DMS153 treated with DMSO at 0.1 percent for 48 hours (cell line): ENCODE measurements around the gene ZNF8.
A peak's percentile ranks its signal among the peaks of the same experiment; 100 is the strongest.
"Not testable (repeated sequence)": the region's sequence is repeated elsewhere in the genome, so short reads cannot be mapped to it uniquely, and the experiment has no call there.

Experiments
- DNase-seq: peaks from one replicate; lab custom pipeline; 2025; ENCODE audit not compliant: unreplicated experiment; lab: John Stamatoyannopoulos, UW

ZNF8 gene

GRCh38 chr19:58334691-58335249 is 56.0 kb downstream of the ZNF8 start:
- DNase-seq = no peak

- DNase-seq = no peak
Observed at GRCh38 chr19:58335630-58336029, 56.9 kb downstream of the ZNF8 start.

- DNase-seq = no peak
Observed at GRCh38 chr19:58336216-58336615, 57.5 kb downstream of the ZNF8 start.

DNA sequence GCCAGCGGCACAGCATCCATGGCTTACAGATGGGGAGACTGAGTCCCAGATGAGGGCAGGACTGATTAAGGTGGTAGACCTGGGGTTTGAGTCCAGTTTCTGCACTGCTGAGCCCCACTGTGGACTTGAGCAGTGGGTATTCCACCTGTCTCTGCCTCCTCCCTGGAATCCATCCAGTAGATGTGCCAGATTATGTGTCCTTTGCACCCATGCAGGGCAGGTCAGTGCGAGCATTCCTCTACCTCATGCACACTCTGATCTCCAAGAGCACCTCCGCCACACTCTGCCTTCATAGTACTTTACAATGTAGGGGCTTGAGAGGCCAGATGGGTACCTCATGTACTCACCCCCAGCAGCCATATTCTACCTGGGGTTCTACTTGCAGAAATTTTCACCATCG is 58.1 kb downstream of the ZNF8 start:
- no peak for DNase-seq

GRCh38 chr19:58338336-58338735 is 59.6 kb downstream of the ZNF8 start:
- no peak for DNase-seq

GRCh38 chr19:58338825-58339558 is 60.2 kb downstream of the ZNF8 start:
- no peak for DNase-seq

- no peak for DNase-seq
Observed at GRCh38 chr19:58345558-58345957, 66.8 kb downstream of the ZNF8 start.

GRCh38 chr19:58346961-58347929 is 68.5 kb downstream of the ZNF8 start:
- DNase-seq = peak; percentile 22

- DNase-seq = not testable (repeated sequence)
Observed at GRCh38 chr19:58348080-58348479, 69.3 kb downstream of the ZNF8 start.

DNA sequence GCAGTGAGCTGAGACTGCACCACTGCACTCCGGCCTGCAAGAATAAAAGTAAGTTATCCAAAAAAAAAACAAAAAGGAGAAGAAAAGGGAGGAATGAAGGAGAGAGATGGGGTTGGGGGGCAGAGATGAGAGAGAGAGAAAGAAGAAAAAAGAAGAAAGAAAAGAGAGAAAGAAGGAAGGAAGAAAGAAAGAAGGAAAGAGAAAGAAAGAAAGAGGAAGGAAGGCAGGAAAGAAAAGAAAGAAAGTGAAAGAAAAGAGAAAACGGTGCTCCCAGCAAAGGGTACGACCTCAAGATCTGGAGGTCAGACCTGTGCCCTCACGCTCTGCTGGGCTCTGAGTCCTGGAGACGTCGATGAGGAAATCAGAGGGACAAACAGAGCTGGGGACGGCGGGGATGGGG is 70.8 kb downstream of the ZNF8 start:
- no peak for DNase-seq

DNA sequence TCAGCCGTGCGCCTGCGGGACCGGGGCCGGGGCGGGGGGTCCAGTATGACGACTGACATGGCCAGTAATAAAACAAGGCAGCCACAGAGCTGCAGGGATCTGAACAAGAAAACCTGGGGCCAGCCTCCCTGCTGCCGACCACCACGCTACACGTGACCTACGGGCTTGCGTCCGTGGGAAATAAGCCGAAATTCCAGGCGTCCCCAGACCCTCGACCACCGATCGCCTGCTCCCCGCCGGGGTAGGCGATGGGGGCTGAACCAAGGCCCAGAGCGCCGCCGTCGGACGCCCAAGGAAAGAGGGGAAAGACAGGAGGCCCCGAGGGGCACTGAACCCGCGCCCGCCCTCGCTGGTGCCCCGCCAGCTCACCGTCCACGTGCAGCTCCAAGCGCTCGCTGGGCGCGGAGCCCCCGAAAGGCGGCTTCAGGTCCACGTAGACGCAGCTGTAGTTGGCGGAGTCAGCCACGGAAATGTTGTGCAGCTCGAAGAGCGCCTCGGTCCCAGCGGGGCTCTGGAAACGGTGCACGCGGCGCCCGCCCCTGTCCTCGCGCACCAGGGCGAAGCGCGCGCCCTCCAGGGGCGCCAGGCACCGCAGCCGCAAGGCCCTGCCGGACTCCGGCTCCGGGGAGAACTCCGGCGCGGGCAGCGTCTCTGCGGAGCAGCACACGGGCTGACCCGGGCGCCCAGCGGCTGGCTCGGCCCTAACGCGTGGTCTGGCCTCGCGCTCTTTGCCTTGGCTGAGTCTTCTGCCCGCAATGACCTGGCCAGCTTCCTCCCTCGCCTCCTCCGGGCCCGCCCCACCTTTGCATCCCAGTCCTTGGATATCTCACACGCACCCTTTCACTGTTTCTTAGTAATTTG is 71.5 kb downstream of the ZNF8 start:
- DNase-seq = no peak

- no peak for DNase-seq
Observed at GRCh38 chr19:58350871-58351557, 72.3 kb downstream of the ZNF8 start.

DNA sequence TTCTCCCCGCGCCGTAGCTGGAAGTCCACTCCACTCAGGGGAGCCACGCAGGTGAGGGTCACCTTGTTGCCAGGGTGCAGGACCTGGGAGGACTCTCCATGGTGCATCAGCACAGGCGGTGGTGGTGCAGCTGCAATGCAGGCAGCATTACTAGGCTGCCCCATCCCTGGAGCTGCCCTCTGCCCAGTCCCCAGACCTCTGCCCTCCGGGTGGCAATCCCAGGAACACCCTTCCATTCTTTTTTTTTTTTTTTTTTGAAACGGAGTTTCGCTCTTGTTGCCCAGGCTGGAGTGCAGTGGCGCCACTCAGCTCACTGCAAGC is 72.8 kb downstream of the ZNF8 start:
- DNase-seq = no peak

DNA sequence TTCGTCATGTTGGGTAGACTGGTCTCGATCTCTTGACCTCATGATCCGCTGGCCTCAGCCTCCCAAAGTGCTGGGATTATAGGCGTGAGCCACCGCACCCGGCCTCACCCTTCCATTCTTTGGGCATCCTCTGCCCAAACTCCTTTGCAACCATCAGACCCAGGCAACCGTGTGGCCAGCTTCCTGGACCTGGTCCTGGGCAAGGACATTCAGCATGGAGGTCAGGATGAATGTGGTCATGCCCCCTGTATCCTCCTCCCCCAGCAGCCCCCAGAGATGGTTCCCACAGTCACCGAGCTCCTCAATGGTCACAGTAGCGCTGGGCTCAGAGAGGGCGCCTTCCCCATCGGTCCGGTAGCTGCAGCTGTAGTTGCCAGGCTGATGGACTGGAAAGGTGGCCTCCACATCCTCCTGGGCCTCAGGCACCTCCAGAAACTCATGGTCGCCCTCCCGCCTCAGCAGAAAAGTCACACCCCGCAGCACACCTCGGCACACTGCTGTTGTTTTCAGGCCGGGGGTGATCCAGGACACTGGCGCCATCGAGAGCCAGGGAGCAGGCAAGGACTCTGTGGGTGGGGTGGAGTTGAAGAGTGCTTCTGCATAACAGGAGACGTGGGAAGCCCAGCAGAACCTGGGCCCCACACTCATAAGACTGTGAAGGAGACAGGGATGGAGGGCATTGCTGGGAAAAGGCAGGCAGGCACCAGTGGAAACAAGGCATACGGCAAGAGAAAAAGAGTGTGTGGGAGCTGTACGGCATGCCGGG is 73.4 kb downstream of the ZNF8 start:
- no peak for DNase-seq
